VCaP (cell line): ENCODE measurements around the gene KLHL1.
A peak's percentile ranks its signal among the peaks of the same experiment; 100 is the strongest.

ENCODE experiments used
- H3K27ac ChIP-seq: fragments of 450-650 bp; 2 replicates; pipeline ENCODE4 v1.5.1; 2017
- CTCF ChIP-seq: fragments of 450-650 bp; conservative IDR thresholded peaks from 2 replicates; pipeline ENCODE4 v1.5.1; 2017; ENCODE audit warnings: mild to moderate bottlenecking, moderate library complexity

Gene KLHL1

GRCh38 chr13:69956349-69956748 is 151.9 kb downstream of the KLHL1 start:
- H3K27ac ChIP-seq: no peak overlapping the region
- TF ChIP-seq CTCF: no peak

- H3K27ac ChIP-seq: no peak overlapping the region
- no peak for TF ChIP-seq CTCF
Observed at GRCh38 chr13:69955271-69955670, 153.0 kb downstream of the KLHL1 start.

- no peak for TF ChIP-seq CTCF
Observed at GRCh38 chr13:69951412-69951811, 156.8 kb downstream of the KLHL1 start.

GRCh38 chr13:69950160-69950559 is 158.1 kb downstream of the KLHL1 start:
- no peak overlapping the region for H3K27ac ChIP-seq
- TF ChIP-seq CTCF: no peak

More at GRCh38 chr13:69951412-69951811, 156.8 kb downstream of the KLHL1 start:
- H3K27ac ChIP-seq: no peak overlapping the region

- TF ChIP-seq CTCF: no peak
- no peak overlapping the region for H3K27ac ChIP-seq
Observed at GRCh38 chr13:69948016-69948415, 160.2 kb downstream of the KLHL1 start.

- H3K27ac ChIP-seq: no peak overlapping the region
- no peak for TF ChIP-seq CTCF
Observed at GRCh38 chr13:69947582-69947981, 160.7 kb downstream of the KLHL1 start.

GRCh38 chr13:69946511-69946910 is 161.7 kb downstream of the KLHL1 start:
- H3K27ac ChIP-seq: no peak overlapping the region
- no peak for TF ChIP-seq CTCF

GRCh38 chr13:69935043-69935442 is 173.2 kb downstream of the KLHL1 start:
- no peak overlapping the region for H3K27ac ChIP-seq
- TF ChIP-seq CTCF: peak; percentile 17; the same call in 1 of the 2 replicates
